ENCODE data around the gene DAPK3.

DNA sequence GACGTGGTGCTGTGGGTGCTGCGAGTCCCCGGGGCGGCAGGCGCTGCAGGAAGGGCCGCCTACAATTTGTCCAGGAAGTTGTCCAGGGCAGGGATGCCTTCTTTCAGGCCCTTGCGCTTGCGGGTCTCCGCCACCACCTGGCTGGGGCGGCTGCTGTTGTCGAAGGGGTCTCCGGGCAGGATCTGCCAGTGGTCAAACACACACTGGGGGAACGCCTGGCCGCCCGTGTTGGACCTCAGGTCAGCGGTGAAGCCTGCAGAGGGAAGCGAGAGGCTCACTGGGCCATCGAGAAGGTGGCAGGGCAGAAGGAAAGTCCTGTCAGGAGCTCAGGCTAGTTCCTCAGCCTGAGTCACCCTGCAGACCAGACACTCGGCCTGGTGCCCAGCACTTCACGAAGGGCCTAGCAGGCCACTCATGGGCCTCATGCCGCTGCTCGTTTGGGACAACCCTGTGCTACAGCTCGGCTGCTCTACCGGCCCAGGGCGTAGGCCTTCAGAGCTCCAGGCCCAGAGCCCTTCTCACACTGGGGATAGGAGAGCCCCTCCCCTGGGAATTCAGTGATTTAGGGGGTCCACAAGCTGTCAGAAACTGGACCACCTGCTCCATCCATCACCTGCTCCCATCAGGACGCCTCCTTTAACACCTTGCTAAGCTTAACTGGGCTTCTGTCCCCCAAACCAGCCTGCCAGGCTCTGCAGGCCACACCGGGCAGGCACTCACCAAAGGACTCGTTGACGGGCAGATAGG lies 5.8 kb upstream of the DAPK3 start:
- TF ChIP-seq, protein P1, sequence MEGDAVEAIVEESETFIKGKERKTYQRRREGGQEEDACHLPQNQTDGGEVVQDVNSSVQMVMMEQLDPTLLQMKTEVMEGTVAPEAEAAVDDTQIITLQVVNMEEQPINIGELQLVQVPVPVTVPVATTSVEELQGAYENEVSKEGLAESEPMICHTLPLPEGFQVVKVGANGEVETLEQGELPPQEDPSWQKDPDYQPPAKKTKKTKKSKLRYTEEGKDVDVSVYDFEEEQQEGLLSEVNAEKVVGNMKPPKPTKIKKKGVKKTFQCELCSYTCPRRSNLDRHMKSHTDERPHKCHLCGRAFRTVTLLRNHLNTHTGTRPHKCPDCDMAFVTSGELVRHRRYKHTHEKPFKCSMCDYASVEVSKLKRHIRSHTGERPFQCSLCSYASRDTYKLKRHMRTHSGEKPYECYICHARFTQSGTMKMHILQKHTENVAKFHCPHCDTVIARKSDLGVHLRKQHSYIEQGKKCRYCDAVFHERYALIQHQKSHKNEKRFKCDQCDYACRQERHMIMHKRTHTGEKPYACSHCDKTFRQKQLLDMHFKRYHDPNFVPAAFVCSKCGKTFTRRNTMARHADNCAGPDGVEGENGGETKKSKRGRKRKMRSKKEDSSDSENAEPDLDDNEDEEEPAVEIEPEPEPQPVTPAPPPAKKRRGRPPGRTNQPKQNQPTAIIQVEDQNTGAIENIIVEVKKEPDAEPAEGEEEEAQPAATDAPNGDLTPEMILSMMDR (IDR thresholded peaks at IDR 0.05; ENCODE audit: poor library complexity, severe bottlenecking) = no peak
- no peak for TF ChIP-seq EZH2 (IDR thresholded peaks at IDR 0.05; ENCODE audit: borderline replicate concordance, insufficient read depth, low read length, poor library complexity, severe bottlenecking)
- no peak for TF ChIP-seq REST (IDR thresholded peaks at IDR 0.05; ENCODE audit: borderline replicate concordance)
- no peak for TF ChIP-seq EP300 (conservative IDR thresholded peaks at IDR 0.05; ENCODE audit: poor library complexity, severe bottlenecking)
- TF ChIP-seq MXI1 (conservative IDR thresholded peaks at IDR 0.05; ENCODE audit: poor library complexity, severe bottlenecking) = no peak
- TF ChIP-seq TAF1 (IDR thresholded peaks at IDR 0.05; ENCODE audit: low read depth) = no peak
- TF ChIP-seq POLR2AphosphoS5 (IDR thresholded peaks at IDR 0.05) = no peak
- TF ChIP-seq SMC3 (conservative IDR thresholded peaks at IDR 0.05; ENCODE audit: poor library complexity) = no peak
- TF ChIP-seq RAD21 (conservative IDR thresholded peaks at IDR 0.05) = no peak
